GM13977 (cell line): Measurements from ENCODE around the gene RPS8.

Source experiments
- DNase-seq: peaks from one replicate; pipeline ENCODE4 v3.0.0; 2012; ENCODE audit warnings: low spot score
- in situ Hi-C: fragments of 300-500 bp; cut with MboI; formaldehyde crosslinking; loops from one replicate; pipeline ENCODE4 v1.12.0; 2022; ENCODE audit warnings: low sequenced_read_pairs, low pct_unique_long_range_greater_than_20kb, mixed read lengths, inconsistent platforms; ENCODE audit not compliant: unreplicated experiment
- TF ChIP-seq, protein P1 (sequence below): IDR thresholded peaks from 2 replicates; pipeline ENCODE4 v1.5.1; 2012; ENCODE audit warnings: mild to moderate bottlenecking, control low read depth; ENCODE audit not compliant: insufficient read depth; ENCODE audit errors: extremely low read depth, missing control alignments

Gene RPS8

DNA sequence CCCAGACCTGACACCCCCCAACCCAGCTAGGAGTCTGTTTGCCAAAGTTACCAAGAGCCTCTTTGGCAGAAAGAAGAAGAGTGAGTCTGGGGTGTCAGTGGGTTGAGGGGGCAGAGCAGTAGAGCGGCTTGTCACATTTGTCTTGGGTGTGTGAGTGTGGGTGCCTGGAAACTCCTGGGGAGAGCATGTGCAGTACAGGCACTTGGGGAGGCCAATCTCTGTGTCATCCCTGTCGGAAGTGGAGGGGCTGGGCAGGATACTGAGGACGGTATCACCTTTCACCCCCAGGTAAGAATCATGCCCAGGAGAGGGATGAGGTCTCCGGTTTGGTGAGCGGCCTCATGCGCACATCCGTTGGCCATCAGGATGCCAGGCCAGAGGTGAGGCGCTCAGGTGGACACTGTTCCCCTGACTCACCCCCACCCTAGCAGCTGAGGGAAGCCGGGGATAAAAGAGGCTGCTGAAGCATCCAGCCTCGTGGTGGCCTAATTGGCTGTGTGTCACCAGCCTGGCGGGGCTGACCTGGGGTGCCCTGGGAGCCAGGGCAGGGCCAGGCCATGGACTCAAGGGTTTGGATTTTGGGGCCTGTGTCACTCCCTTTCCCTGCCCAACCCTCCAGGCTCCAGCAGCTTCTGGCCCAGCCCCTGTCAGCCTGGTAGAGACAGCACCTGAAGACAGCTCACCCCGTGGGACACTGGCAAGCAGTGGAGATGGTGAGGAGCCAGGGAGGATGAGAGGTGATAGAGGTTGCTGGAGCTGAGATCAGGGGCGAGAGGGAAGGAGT, 28.2 kb downstream of the RPS8 start:
- TF ChIP-seq, protein P1, sequence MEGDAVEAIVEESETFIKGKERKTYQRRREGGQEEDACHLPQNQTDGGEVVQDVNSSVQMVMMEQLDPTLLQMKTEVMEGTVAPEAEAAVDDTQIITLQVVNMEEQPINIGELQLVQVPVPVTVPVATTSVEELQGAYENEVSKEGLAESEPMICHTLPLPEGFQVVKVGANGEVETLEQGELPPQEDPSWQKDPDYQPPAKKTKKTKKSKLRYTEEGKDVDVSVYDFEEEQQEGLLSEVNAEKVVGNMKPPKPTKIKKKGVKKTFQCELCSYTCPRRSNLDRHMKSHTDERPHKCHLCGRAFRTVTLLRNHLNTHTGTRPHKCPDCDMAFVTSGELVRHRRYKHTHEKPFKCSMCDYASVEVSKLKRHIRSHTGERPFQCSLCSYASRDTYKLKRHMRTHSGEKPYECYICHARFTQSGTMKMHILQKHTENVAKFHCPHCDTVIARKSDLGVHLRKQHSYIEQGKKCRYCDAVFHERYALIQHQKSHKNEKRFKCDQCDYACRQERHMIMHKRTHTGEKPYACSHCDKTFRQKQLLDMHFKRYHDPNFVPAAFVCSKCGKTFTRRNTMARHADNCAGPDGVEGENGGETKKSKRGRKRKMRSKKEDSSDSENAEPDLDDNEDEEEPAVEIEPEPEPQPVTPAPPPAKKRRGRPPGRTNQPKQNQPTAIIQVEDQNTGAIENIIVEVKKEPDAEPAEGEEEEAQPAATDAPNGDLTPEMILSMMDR = no peak
- no peak for DNase-seq
- in situ Hi-C loops = no loop called here

DNA sequence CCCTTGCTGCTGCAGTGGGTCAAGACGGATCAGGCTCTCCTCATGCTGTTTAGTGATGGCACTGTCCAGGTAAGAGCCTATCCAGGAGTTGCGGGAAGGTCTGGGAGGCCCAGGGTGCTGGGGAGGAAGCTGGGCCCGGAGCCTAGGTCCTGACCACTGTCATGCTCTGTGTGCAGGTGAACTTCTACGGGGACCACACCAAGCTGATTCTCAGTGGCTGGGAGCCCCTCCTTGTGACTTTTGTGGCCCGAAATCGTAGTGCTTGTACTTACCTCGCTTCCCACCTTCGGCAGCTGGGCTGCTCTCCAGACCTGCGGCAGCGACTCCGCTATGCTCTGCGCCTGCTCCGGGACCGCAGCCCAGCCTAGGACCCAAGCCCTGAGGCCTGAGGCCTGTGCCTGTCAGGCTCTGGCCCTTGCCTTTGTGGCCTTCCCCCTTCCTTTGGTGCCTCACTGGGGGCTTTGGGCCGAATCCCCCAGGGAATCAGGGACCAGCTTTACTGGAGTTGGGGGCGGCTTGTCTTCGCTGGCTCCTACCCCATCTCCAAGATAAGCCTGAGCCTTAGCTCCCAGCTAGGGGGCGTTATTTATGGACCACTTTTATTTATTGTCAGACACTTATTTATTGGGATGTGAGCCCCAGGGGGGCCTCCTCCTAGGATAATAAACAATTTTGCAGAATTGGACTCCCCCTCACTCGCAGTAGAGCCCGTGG, 30.1 kb downstream of the RPS8 start:
- in situ Hi-C loops = no loop called here
- no peak for DNase-seq
- TF ChIP-seq, protein P1 = no peak

DNA sequence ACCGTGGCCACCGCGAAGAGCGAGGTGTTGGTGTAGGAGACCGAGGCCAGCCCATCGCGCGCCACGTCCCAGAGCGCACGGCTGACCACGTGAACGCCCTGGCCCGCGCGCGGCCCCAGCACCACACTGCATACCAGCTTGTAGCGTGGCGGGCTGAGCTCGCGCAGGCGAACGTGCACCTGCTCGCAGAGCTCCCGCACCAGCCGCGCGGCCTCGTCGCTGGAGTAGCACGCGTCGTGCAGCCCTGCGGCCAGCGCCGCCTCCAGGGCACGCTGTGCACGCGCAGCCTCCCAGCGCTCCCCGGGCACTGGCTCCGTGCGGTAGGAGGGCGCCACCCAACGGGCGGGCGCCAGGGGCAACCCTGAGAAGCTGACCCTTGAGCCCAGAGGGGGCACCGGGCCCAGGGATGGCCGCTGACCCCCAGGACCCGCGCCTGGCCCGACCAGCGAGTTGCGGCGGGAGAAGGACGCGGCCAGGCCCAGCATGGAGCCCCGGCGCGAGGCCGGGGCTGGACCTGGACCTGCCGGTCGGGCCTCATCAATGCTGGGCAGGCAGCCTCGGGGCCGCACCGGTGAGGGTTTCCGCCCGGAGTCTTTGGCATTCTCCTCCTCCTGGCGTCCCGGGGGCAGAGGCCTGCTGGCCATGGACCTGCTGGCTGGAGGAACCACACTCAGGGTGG, 30.8 kb downstream of the RPS8 start:
- no peak for DNase-seq
- TF ChIP-seq, protein P1 = no peak
- in situ Hi-C loops = no loop called here

DNA sequence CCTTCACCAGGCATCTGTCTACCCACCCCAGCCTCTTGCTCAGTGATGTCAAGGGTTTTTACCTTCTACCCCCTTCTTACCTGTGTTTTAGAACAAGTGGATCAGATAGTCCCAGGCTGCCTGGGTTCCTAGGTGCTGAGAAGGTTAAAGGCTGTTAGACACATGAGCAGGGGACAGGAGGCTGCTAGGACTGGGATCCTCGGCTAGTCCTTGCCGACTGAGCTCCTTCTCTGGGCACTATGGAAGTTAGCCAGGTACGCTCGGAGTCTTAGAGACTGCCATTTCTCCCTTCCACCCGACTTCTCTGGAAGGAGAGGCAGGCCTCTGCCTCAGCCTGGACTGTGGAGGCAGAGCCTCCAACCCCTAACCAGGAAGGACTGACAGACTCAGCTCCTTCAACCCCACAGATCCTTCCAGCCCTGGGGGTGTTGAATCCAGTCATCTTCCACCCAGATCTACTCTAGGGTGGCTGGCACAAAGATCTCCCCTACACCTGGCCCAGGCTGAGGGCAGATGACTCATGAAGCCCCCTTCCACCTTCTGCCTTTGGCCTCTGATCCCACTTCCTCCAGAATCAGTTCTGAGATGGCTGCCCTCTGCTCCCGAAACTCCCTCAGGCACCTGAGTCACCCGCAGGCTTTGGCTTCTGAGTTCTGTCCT, 31.5 kb downstream of the RPS8 start, which contains the start of gene DYNLT4:
DYNLT4 (minus strand) TSS at position 648 of the 660 bp plus-strand sequence. CDS start 683 bp downstream, outside the sequence.
- TF ChIP-seq, protein P1 = no peak
- DNase-seq = no peak
- in situ Hi-C loops = no loop called here

DNA sequence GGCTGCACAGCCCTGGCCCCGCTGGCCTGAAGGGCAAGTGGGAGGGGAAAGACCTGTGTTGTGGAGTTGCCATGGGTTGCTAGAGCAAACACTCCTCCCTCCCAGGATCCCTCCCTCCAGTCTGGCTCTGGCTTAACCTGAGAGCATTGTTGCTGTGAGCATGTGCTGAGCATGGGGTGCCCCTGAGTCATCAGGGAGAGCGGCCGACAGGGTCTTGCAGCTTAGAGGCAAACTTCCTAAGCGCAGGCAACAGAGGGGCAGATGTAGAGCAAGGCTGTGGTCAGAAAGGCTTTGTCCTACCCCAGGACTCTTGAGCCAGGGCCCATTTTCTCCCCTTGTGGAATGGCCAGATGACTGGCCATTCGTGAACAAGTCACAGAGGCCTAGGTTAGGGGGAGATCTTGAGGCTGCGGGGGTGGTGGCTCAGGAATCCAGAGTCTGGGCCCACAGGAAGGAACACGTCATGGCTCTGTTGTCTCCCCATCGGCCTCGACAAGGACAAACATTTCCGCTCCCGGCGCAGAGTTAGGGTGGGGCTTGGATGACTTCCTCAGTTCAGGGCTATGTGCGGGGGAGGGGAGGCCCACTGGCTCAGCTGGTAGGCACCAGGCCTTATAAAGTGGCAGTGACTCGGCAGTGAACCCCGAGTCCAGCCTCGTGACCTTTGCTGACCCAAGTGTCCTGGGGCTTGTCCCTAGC, 32.2 kb downstream of the RPS8 start:
- TF ChIP-seq, protein P1 = no peak
- in situ Hi-C loops = no loop called here
- DNase-seq = peak; percentile 86
